WTC11 (cell line): Measurements from ENCODE around the gene CDH20. TPM values are rescaled to one million over a fixed set of nuclear protein-coding genes. Genes with fewer than 3 reads are reported as not detected.
A peak's percentile ranks its signal among the peaks of the same experiment; 100 is the strongest.

Source experiments
- ATAC-seq: fragments of 200-7000 bp; cut with Tn5 transposase; 2 replicates; pipeline ENCODE4 v1.10.0; 2021; ENCODE audit warnings: mild to moderate bottlenecking, moderate library complexity
- CTCF ChIA-PET: fragments of 300-600 bp; sonication (Branson Sonifier 250); formaldehyde crosslinking; loops from one replicate; lab custom pipeline; 2021; ENCODE audit warnings: antibody characterized with exemption; lab: Charles Lee
- POLR2A ChIA-PET: fragments of 350-600 bp; sonication (Branson Sonifier 250); formaldehyde crosslinking; loops from one replicate; lab custom pipeline; 2021; ENCODE audit warnings: antibody characterized with exemption; lab: Charles Lee
- DNase-seq: peaks from one replicate; pipeline ENCODE4 v3.0.0; 2021; ENCODE audit warnings: low spot score
- H3K27ac Mint-ChIP-seq: 2 replicates; pipeline ENCODE4 v1.8.0; 2021; ENCODE audit warnings: mixed read lengths
- H3K27me3 Mint-ChIP-seq: 2 replicates; pipeline ENCODE4 v1.8.0; 2021; ENCODE audit warnings: low read depth, mild to moderate bottlenecking, moderate library complexity, mixed read lengths
- H3K36me3 Mint-ChIP-seq: 2 replicates; pipeline ENCODE4 v1.8.0; 2021; ENCODE audit warnings: mixed read lengths
- H3K4me1 Mint-ChIP-seq: 2 replicates; pipeline ENCODE4 v1.8.0; 2022; ENCODE audit warnings: mixed read lengths
- H3K4me3 Mint-ChIP-seq: 2 replicates; pipeline ENCODE4 v1.8.0; 2021; ENCODE audit warnings: mild to moderate bottlenecking, moderate library complexity, mixed read lengths
- H3K9me3 Mint-ChIP-seq: 2 replicates; pipeline ENCODE4 v1.8.0; 2021; ENCODE audit warnings: mixed read lengths
- AFF4 ChIP-seq: sonication (generic); formaldehyde crosslinking; IDR thresholded peaks from 2 replicates; pipeline ENCODE4 v1.8.1; 2023; ENCODE audit warnings: mild to moderate bottlenecking, missing genetic modification reagents, borderline replicate concordance
- CBFB ChIP-seq: sonication (generic); formaldehyde crosslinking; IDR thresholded peaks from 2 replicates; pipeline ENCODE4 v1.8.1; 2022; ENCODE audit warnings: mild to moderate bottlenecking, low read depth, missing genetic modification reagents
- CREB1 ChIP-seq: sonication (generic); formaldehyde crosslinking; IDR thresholded peaks from 2 replicates; pipeline ENCODE4 v1.8.0; 2023; ENCODE audit warnings: mild to moderate bottlenecking, missing genetic modification reagents
- ERG ChIP-seq: fragments of 250-450 bp; sonication (Bioruptor Pico); IDR thresholded peaks from 2 replicates; pipeline ENCODE4 v1.8.0; 2021; ENCODE audit warnings: mild to moderate bottlenecking
- ESRRA ChIP-seq: sonication (generic); formaldehyde crosslinking; IDR thresholded peaks from 2 replicates; pipeline ENCODE4 v1.8.1; 2022; ENCODE audit warnings: mild to moderate bottlenecking, missing genetic modification reagents, borderline replicate concordance
- JAZF1 ChIP-seq: fragments of 250-450 bp; sonication (Bioruptor Pico); IDR thresholded peaks from 2 replicates; pipeline ENCODE4 v1.9.0; 2021; ENCODE audit warnings: moderate library complexity, mild to moderate bottlenecking, inconsistent platforms
- NFATC4 ChIP-seq: fragments of 250-450 bp; sonication (Bioruptor Pico); IDR thresholded peaks from 2 replicates; pipeline ENCODE4 v1.9.0; 2021; ENCODE audit warnings: mild to moderate bottlenecking
- RORB ChIP-seq: fragments of 250-450 bp; sonication (Bioruptor Pico); IDR thresholded peaks from 2 replicates; pipeline ENCODE4 v1.9.0; 2021; ENCODE audit warnings: mild to moderate bottlenecking
- TCF7 ChIP-seq: sonication (generic); formaldehyde crosslinking; IDR thresholded peaks from 2 replicates; pipeline ENCODE4 v1.8.0; 2022; ENCODE audit warnings: mild to moderate bottlenecking, low read depth, missing genetic modification reagents, moderate library complexity
- TEAD4 ChIP-seq: sonication (generic); formaldehyde crosslinking; IDR thresholded peaks from 2 replicates; pipeline ENCODE4 v1.8.0; 2022; ENCODE audit warnings: mild to moderate bottlenecking, missing genetic modification reagents
- ZMAT4 ChIP-seq: fragments of 250-450 bp; sonication (Bioruptor Pico); IDR thresholded peaks from 2 replicates; pipeline ENCODE4 v1.9.0; 2021; ENCODE audit warnings: mild to moderate bottlenecking
- ZNF121 ChIP-seq: sonication (generic); formaldehyde crosslinking; IDR thresholded peaks from 2 replicates; pipeline ENCODE4 v1.8.0; 2023; ENCODE audit warnings: missing genetic modification reagents
- ZNF512 ChIP-seq: sonication (generic); formaldehyde crosslinking; IDR thresholded peaks from 2 replicates; pipeline ENCODE4 v1.8.1; 2022; ENCODE audit warnings: missing genetic modification reagents, borderline replicate concordance
- ZNF532 ChIP-seq: fragments of 250-450 bp; sonication (Bioruptor Pico); IDR thresholded peaks from 2 replicates; pipeline ENCODE4 v1.9.0; 2021; ENCODE audit warnings: mild to moderate bottlenecking, borderline replicate concordance
- ZNF671 ChIP-seq: fragments of 250-450 bp; sonication (Bioruptor Pico); IDR thresholded peaks from 2 replicates; pipeline ENCODE4 v1.8.0; 2021; ENCODE audit warnings: mild to moderate bottlenecking
- ZSCAN18 ChIP-seq: fragments of 250-450 bp; sonication (Bioruptor Pico); IDR thresholded peaks from 2 replicates; pipeline ENCODE4 v2.1.2; 2022; ENCODE audit warnings: mild to moderate bottlenecking, moderate library complexity
- total RNA-seq: library from RNA; stranded (reverse); gene quantifications from 3 replicates; pipeline ENCODE4 v1.2.3, GENCODE V29; 2021

CDH20 gene
- total RNA-seq, 1 experiment from 2014 or later: 0.39 TPM

GRCh38 chr18:61553045-61553659 lies 219.9 kb downstream of the CDH20 start (continued):
- no peak for TF ChIP-seq ZNF532 (CRISPR knock-in tag)
- no peak for TF ChIP-seq NFATC4 (CRISPR knock-in tag)
- no peak for TF ChIP-seq JAZF1 (CRISPR knock-in tag)
- no peak for TF ChIP-seq ZMAT4 (CRISPR knock-in tag)
- no peak for TF ChIP-seq ESRRA
- no peak for TF ChIP-seq TCF7 (CRISPR knock-in tag)
- TF ChIP-seq RORB: no peak
- TF ChIP-seq ZNF671: no peak
- TF ChIP-seq CREB1 (CRISPR knock-in tag): no peak
- TF ChIP-seq TEAD4 (CRISPR knock-in tag): no peak
- no peak for TF ChIP-seq ZSCAN18 (CRISPR knock-in tag)
- TF ChIP-seq ERG (CRISPR knock-in tag): no peak
- TF ChIP-seq CBFB (CRISPR knock-in tag): no peak
- TF ChIP-seq, all 79 proteins: peak for 0

- Mint-ChIP-seq H3K9me3 (peaks cover 4% of the 10 kb centered on the region), H3K4me3 (no peak overlapping the region), H3K4me1 (0 out of 2 replicates have a peak, but pooled peaks cover 3% of the 10 kb centered on the region), H3K36me3 (no peaks in the 10 kb centered on the region), H3K27ac (no peak overlapping the region), H3K27me3 (no peaks in the 10 kb centered on the region)
- no peak for TF ChIP-seq ESRRA
- TF ChIP-seq AFF4 (CRISPR knock-in tag): no peak
- TF ChIP-seq ZNF121 (CRISPR knock-in tag): no peak
- no peak for TF ChIP-seq ZNF512 (CRISPR knock-in tag)
- no peak for DNase-seq
- CTCF ChIA-PET: interaction anchor here (1.3 kb wide), 1 partner anchor 28 kb away, joined by 8 read pairs; no protein-coding TSS in a partner anchor
- POLR2A ChIA-PET: no interaction called here
- peak; percentile 25 for ATAC-seq
Measured at GRCh38 chr18:61554117-61554776, 221.0 kb downstream of the CDH20 start.
